Astrocyte (in vitro differentiated cells and primary cell): ENCODE results near the gene C15orf62. TPM values are rescaled to one million over a fixed set of nuclear protein-coding genes. Genes with fewer than 3 reads are reported as not detected.

Experiments
- DNase-seq: peaks from one replicate; pipeline ENCODE4 v3.0.0-alpha.2; 2010; ENCODE audit warnings: low read depth
- FAIRE-seq: peaks from 2 replicates; lab custom pipeline; 2011; peaks lifted over from hg19 to GRCh38; lab: Jason Lieb, UNC
- H2AFZ ChIP-seq: 2 replicates; pipeline ENCODE4 v1.6.0; 2012; ENCODE audit warnings: low read depth, low read length, inconsistent platforms
- H3K27ac ChIP-seq: 2 replicates; pipeline ENCODE4 v1.5.1; 2011; ENCODE audit warnings: low read depth, low read length, inconsistent platforms
- H3K27me3 ChIP-seq: 2 replicates; pipeline ENCODE4 v1.6.0; 2011; ENCODE audit warnings: low read length, inconsistent platforms; ENCODE audit not compliant: insufficient read depth
- H3K36me3 ChIP-seq: 2 replicates; pipeline ENCODE4 v1.5.1; 2011; ENCODE audit warnings: low read length, inconsistent platforms; ENCODE audit not compliant: insufficient read depth
- H3K4me1 ChIP-seq: 2 replicates; pipeline ENCODE4 v1.5.1; 2011; ENCODE audit warnings: low read length, inconsistent platforms; ENCODE audit not compliant: insufficient read depth
- H3K4me2 ChIP-seq: 2 replicates; pipeline ENCODE4 v1.6.0; 2012; ENCODE audit warnings: low read length, inconsistent platforms
- H3K4me3 ChIP-seq: 2 replicates; pipeline ENCODE4 v1.5.1; 2011; ENCODE audit warnings: low read depth, mild to moderate bottlenecking, low read length, inconsistent platforms; ENCODE audit not compliant: insufficient read depth
- H3K79me2 ChIP-seq: 2 replicates; pipeline ENCODE4 v1.6.0; 2012; ENCODE audit warnings: mild to moderate bottlenecking, low read length, inconsistent platforms; ENCODE audit not compliant: insufficient read depth
- H3K9ac ChIP-seq: 2 replicates; pipeline ENCODE4 v1.6.0; 2012; ENCODE audit warnings: mild to moderate bottlenecking, low read length, inconsistent platforms
- H3K9me3 ChIP-seq: 2 replicates; pipeline ENCODE4 v1.5.1; 2012; ENCODE audit warnings: low read depth, mild to moderate bottlenecking, low read length, inconsistent platforms; ENCODE audit not compliant: insufficient read depth
- H4K20me1 ChIP-seq: 2 replicates; pipeline ENCODE4 v1.6.0; 2012; ENCODE audit warnings: low read length, inconsistent platforms; ENCODE audit not compliant: insufficient read depth
- H3K27ac Mint-ChIP-seq: one replicate; pipeline ENCODE4 v1.8.0; 2021; ENCODE audit warnings: mild to moderate bottlenecking, mixed read lengths; ENCODE audit not compliant: unreplicated experiment
- H3K27me3 Mint-ChIP-seq: one replicate; pipeline ENCODE4 v1.8.0; 2021; ENCODE audit warnings: low read depth, mixed read lengths; ENCODE audit not compliant: unreplicated experiment
- H3K36me3 Mint-ChIP-seq: one replicate; pipeline ENCODE4 v1.8.0; 2021; ENCODE audit warnings: low read depth, mixed read lengths; ENCODE audit not compliant: unreplicated experiment
- H3K4me1 Mint-ChIP-seq: one replicate; pipeline ENCODE4 v1.8.0; 2021; ENCODE audit warnings: low read depth, mixed read lengths; ENCODE audit not compliant: unreplicated experiment
- H3K4me3 Mint-ChIP-seq: one replicate; pipeline ENCODE4 v1.8.0; 2021; ENCODE audit warnings: mild to moderate bottlenecking, moderate library complexity, mixed read lengths; ENCODE audit not compliant: unreplicated experiment
- H3K9me3 Mint-ChIP-seq: one replicate; pipeline ENCODE4 v1.8.0; 2021; ENCODE audit warnings: mild to moderate bottlenecking, mixed read lengths; ENCODE audit not compliant: unreplicated experiment
- EZH2 ChIP-seq: IDR thresholded peaks from 2 replicates; pipeline ENCODE4 v1.6.1; 2012; ENCODE audit warnings: mild to moderate bottlenecking, low read length, inconsistent platforms; ENCODE audit not compliant: insufficient read depth
- total RNA-seq: library from RNA; stranded (reverse); gene quantifications from 2 replicates; pipeline ENCODE4 v1.2.1, GENCODE V29; 2021
- TF ChIP-seq, protein P1 (sequence below): IDR thresholded peaks from 2 replicates; pipeline ENCODE4 v1.5.1; 2011; ENCODE audit warnings: low read depth, mild to moderate bottlenecking, inconsistent platforms, low read length, moderate library complexity; ENCODE audit not compliant: insufficient read depth

Gene C15orf62
- total RNA-seq, 1 donor from 2014 or later, result not detected

- H3K4me3 Mint-ChIP-seq, result no peak overlapping the region
- Histone ChIP-seq H4K20me1 (peaks cover 7% of the 10 kb centered on the region), H3K9me3 (no peaks in the 10 kb centered on the region), H3K36me3 (peaks cover 27% of the 10 kb centered on the region), H3K27ac (no peak overlapping the region), H3K9ac (no peak overlapping the region), H2AFZ (no peak overlapping the region), H3K79me2 (no peaks in the 10 kb centered on the region), H3K27me3 (no peaks in the 10 kb centered on the region), H3K4me1 (peaks cover 5% of the 10 kb centered on the region), H3K4me3 (no peak overlapping the region), H3K4me2 (no peak overlapping the region)
- no peak overlapping the region for H3K27ac Mint-ChIP-seq
- H3K4me1 Mint-ChIP-seq, result peaks cover 6% of the 10 kb centered on the region
- TF ChIP-seq, protein P1, sequence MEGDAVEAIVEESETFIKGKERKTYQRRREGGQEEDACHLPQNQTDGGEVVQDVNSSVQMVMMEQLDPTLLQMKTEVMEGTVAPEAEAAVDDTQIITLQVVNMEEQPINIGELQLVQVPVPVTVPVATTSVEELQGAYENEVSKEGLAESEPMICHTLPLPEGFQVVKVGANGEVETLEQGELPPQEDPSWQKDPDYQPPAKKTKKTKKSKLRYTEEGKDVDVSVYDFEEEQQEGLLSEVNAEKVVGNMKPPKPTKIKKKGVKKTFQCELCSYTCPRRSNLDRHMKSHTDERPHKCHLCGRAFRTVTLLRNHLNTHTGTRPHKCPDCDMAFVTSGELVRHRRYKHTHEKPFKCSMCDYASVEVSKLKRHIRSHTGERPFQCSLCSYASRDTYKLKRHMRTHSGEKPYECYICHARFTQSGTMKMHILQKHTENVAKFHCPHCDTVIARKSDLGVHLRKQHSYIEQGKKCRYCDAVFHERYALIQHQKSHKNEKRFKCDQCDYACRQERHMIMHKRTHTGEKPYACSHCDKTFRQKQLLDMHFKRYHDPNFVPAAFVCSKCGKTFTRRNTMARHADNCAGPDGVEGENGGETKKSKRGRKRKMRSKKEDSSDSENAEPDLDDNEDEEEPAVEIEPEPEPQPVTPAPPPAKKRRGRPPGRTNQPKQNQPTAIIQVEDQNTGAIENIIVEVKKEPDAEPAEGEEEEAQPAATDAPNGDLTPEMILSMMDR, result no peak
- no peak for TF ChIP-seq EZH2
- FAIRE-seq, result peak; percentile 75
- H3K36me3 Mint-ChIP-seq, result peaks cover 20% of the 10 kb centered on the region
- no peaks in the 10 kb centered on the region for H3K27me3 Mint-ChIP-seq
- no peaks in the 10 kb centered on the region for H3K9me3 Mint-ChIP-seq
- peak; percentile 71 for DNase-seq
These were observed 6.9 kb downstream of the C15orf62 start for GRCh38 chr15:40776537-40777141.

DNA sequence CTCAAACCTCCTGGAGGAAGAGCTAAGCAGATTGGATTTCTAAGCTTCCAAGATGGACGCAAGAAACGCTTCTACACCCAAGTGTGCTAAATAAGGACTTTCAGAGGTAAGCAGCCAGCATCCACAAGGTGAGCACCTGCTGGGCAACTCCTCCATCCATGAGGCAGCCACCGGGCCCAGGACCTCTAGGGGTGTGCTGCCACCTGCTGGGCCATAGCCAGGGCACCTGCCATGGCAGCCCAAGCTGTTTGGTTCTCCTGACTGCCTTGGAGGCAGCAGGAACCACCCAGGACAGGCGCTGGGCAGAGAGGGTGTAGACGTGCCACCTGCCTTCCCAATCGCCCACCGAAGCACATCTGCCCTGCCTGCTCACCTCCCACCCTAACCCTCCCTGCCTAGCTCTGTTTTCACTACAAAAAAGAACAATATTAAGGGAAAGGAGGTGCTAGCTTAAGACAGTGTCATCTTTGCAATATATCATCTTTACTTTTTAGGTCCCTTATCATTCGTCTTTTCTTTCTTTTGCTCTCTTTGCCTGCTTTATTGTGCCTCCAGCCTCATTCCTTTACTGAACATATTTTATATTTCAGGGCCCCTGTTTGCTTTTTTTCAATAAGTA lies 12.9 kb downstream of the C15orf62 start:
- Histone ChIP-seq H3K27ac (no peak overlapping the region), H3K4me1 (peaks cover 13% of the 10 kb centered on the region), H2AFZ (no peak overlapping the region), H3K9ac (no peak overlapping the region), H3K4me2 (no peak overlapping the region), H4K20me1 (peaks cover 46% of the 10 kb centered on the region), H3K79me2 (peaks cover 18% of the 10 kb centered on the region), H3K4me3 (no peak overlapping the region), H3K27me3 (no peaks in the 10 kb centered on the region), H3K36me3 (peaks cover 17% of the 10 kb centered on the region), H3K9me3 (no peaks in the 10 kb centered on the region)
- TF ChIP-seq EZH2, result no peak
- TF ChIP-seq, protein P1, result no peak
- peaks cover 6% of the 10 kb centered on the region for H3K4me1 Mint-ChIP-seq
- H3K27me3 Mint-ChIP-seq, result no peaks in the 10 kb centered on the region
- FAIRE-seq (no peak), DNase-seq (no peak)
- no peaks in the 10 kb centered on the region for H3K9me3 Mint-ChIP-seq
- H3K36me3 Mint-ChIP-seq, result peaks cover 2% of the 10 kb centered on the region
- H3K27ac Mint-ChIP-seq, result no peak overlapping the region
- no peak overlapping the region for H3K4me3 Mint-ChIP-seq

DNA sequence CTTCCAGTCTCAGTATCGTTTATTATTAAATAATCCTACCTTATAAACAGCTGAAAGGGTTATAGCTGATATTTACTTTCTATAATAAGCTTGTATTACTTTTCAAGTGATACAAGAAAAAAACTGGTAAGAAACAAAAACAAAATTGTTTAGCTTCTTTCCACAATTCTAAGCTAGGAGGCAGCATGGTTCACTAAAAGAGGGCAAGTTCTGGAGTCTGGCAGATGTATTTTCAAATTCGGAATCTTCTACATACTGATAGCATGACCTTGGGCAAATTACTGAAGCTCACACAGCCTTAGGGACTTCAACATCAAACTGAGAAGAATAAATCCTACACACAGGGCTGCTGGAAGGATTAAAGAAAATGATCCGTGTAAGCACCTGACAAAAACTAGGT lies 15.4 kb downstream of the C15orf62 start:
- DNase-seq, result no peak
- H4K20me1 ChIP-seq, result peaks cover 52% of the 10 kb centered on the region
- no peak overlapping the region for H3K9ac ChIP-seq
- no peak for FAIRE-seq
- no peak overlapping the region for H3K27ac ChIP-seq
- Mint-ChIP-seq H3K36me3 (peaks cover 2% of the 10 kb centered on the region), H3K4me1 (peaks cover 6% of the 10 kb centered on the region), H3K27ac (no peak overlapping the region), H3K9me3 (no peaks in the 10 kb centered on the region), H3K27me3 (no peaks in the 10 kb centered on the region), H3K4me3 (no peak overlapping the region)
- H3K79me2 ChIP-seq, result peaks cover 35% of the 10 kb centered on the region
- TF ChIP-seq, protein P1, result no peak
- TF ChIP-seq EZH2, result no peak
- H3K36me3 ChIP-seq, result peaks cover 4% of the 10 kb centered on the region
- peaks cover 18% of the 10 kb centered on the region for H3K4me1 ChIP-seq
- no peak overlapping the region for H3K4me2 ChIP-seq
- no peaks in the 10 kb centered on the region for H3K27me3 ChIP-seq
- no peak overlapping the region for H3K4me3 ChIP-seq
- no peaks in the 10 kb centered on the region for H3K9me3 ChIP-seq
- no peak overlapping the region for H2AFZ ChIP-seq
